Measurements from ENCODE around the gene VTI1A. TPM values are rescaled to one million over a fixed set of nuclear protein-coding genes. Genes with fewer than 3 reads are reported as not detected.

Gene VTI1A
- total and polyA plus RNA-seq, 2 of the 8 experiments (the other 6 are each of a cell fraction or from before 2014, with no cell fraction given) = 6.0 to 20.0 TPM

- WGBS, 2 experiments (ENCODE audit: extremely low coverage in 1 of 2, insufficient coverage in 1 of 2, insufficient read length in 1 of 2, insufficient replicate concordance in 2 of 2, low coverage in 1 of 2, low lambda C conversion rate in 2 of 2, missing lambda C conversion rate in 1 of 2) = 62% methylated on average over 5 of the region's 5 CpGs; no CpG with 5 or more reads in 1 of the 2 experiments
- Histone ChIP-seq H3K27ac (ENCODE audit: low read depth, low read length) (no peak overlapping the region), H3K4me2 (ENCODE audit: insufficient read depth in 1 of 2, low read depth in 2 of 2, low read length in 2 of 2) (no peak overlapping the region), H3K9me3 (ENCODE audit: insufficient read depth in 2 of 2, low read depth in 1 of 2, low read length in 1 of 2) (no peaks in the 10 kb centered on the region), H3K9ac (replicated peaks in 1 of 4; ENCODE audit: extremely low read depth in 1 of 4, low read depth in 3 of 4, low read length in 3 of 4) (no peak overlapping the region), H3K4ac (replicated peaks; ENCODE audit: insufficient read length, low read depth, low read length) (no peak overlapping the region), H2BK15ac (ENCODE audit: low read length) (no peak overlapping the region), H3K27me3 (replicated peaks in 1 of 4; ENCODE audit: control insufficient read depth in 3 of 4, extremely low read depth in 1 of 4, insufficient read depth in 3 of 4, low read length in 3 of 4) (no peaks in the 10 kb centered on the region), H4K8ac (ENCODE audit: extremely low read depth, insufficient read depth, low read length) (no peak overlapping the region), H3K23me2 (ENCODE audit: low read depth, low read length) (no peaks in the 10 kb centered on the region), H3K56ac (replicated peaks; ENCODE audit: insufficient read length, low read depth, low read length) (no peak overlapping the region), H4K91ac (replicated peaks; ENCODE audit: insufficient read length, low read length) (no peak overlapping the region), H3K79me1 (ENCODE audit: low read depth, low read length) (no peaks in the 10 kb centered on the region), H3K36me3 (ENCODE audit: control insufficient read depth in 2 of 4, insufficient read depth in 4 of 4, low read length in 3 of 4) (no peaks in the 10 kb centered on the region), H4K20me1 (replicated peaks in 1 of 2; ENCODE audit: control insufficient read depth in 1 of 2, insufficient read depth in 2 of 2, low read length in 2 of 2) (no peaks in the 10 kb centered on the region), H2BK120ac (replicated peaks; ENCODE audit: low read depth, low read length) (no peak overlapping the region), H2BK12ac (ENCODE audit: low read depth, low read length) (no peak overlapping the region), H2AFZ (ENCODE audit: low read length) (no peak overlapping the region), H4K5ac (ENCODE audit: insufficient read length, low read depth, low read length) (no peak overlapping the region), H3K4me1 (replicated peaks in 1 of 4; ENCODE audit: control insufficient read depth in 3 of 4, insufficient read depth in 4 of 4, low read length in 3 of 4) (peaks cover 0 to 4% (median 2%) of the 10 kb centered on the region in 4 experiments; a peak in 3 of 7 replicates), H2BK20ac (ENCODE audit: low read length) (no peak overlapping the region), H2BK5ac (ENCODE audit: low read depth, low read length) (no peak overlapping the region), H3K79me2 (ENCODE audit: control insufficient read depth in 1 of 2, insufficient read depth in 2 of 2, low read length in 2 of 2) (no peaks in the 10 kb centered on the region), H3K14ac (ENCODE audit: insufficient read length) (no peak overlapping the region), H3K18ac (ENCODE audit: extremely low read depth, low read length) (no peak overlapping the region; the same call in 1 of the 2 replicates), H2AK5ac (ENCODE audit: low read depth, low read length) (no peak overlapping the region), H3K23ac (ENCODE audit: insufficient read length) (no peak overlapping the region), H3K4me3 (ENCODE audit: extremely low read depth in 1 of 4, insufficient read depth in 2 of 4, low read depth in 3 of 4, low read length in 4 of 4) (no peak overlapping the region)
- DNase-seq (ENCODE audit: low read depth in 1 of 2, low spot score in 2 of 2) = no peak
- CTCF ChIA-PET (ENCODE audit: partially characterized antibody) = interaction anchor here (0.8 to 1.2 kb wide), 5 partner anchors 116 to 797 kb away, joined by 3 to 6 read pairs (median 3); no protein-coding TSS in a partner anchor
- peak; percentile 42 for FAIRE-seq
- POLR2A ChIA-PET (ENCODE audit: partially characterized antibody) = interaction anchor here (1.1 to 1.2 kb wide), 2 partner anchors 10 to 68 kb away, joined by 3 to 4 read pairs; no protein-coding TSS in a partner anchor
- TF ChIP-seq USF2 (IDR thresholded peaks at IDR 0.05; ENCODE audit: low read length) (no peak), CTCF (IDR thresholded peaks at IDR 0.05; ENCODE audit: control extremely low read depth in 1 of 3, insufficient read depth in 1 of 3, low read depth in 1 of 3, low read length in 3 of 3) (no peak), RFX5 (IDR thresholded peaks at IDR 0.05; ENCODE audit: borderline replicate concordance, low read depth, low read length) (no peak), CHD1 (IDR thresholded peaks at IDR 0.05; ENCODE audit: low read depth, low read length) (no peak), ATF3 (IDR thresholded peaks at IDR 0.05; ENCODE audit: insufficient read depth, low read depth, low read length) (no peak), TAF7 (optimal IDR thresholded peaks at IDR 0.05; ENCODE audit: borderline replicate concordance, low read depth, low read length) (no peak), NRF1 (IDR thresholded peaks at IDR 0.05; ENCODE audit: low read depth, low read length) (no peak), ASH2L (IDR thresholded peaks at IDR 0.05; ENCODE audit: low read length) (no peak)
Measured at GRCh38 chr10:112588225-112588990, 141.4 kb downstream of the VTI1A start.
